HepG2 (cell line): ENCODE results near the gene DPY19L1. TPM values are rescaled to one million over a fixed set of nuclear protein-coding genes. Genes with fewer than 3 reads are reported as not detected.

Experiments
- ATAC-seq: fragments of 200-7000 bp; cut with Tn5 transposase; 3 replicates; pipeline ENCODE4 v1.9.1; 2020; ENCODE audit warnings: mild to moderate bottlenecking, moderate library complexity
- BruUV-seq: library from RNA; stranded (reverse); fragments of 400-500 nt; replicated peaks from 2 replicates; lab custom pipeline; 2021; lab: Mats Ljungman, UMichigan
- CTCF ChIA-PET: fragments of 300-600 bp; formaldehyde crosslinking; extraction: SDS; loops from one replicate; lab custom pipeline; 2021; ENCODE audit warnings: low total read pairs, inconsistent platforms, low intra/inter-chr PET ratio; lab: Yijun Ruan, JAX
- POLR2A ChIA-PET: fragments of 350-600 bp; sonication (Branson Sonifier 250); formaldehyde crosslinking; loops from one replicate; lab custom pipeline; 2020; ENCODE audit warnings: antibody characterized with exemption, inconsistent platforms; lab: Yijun Ruan, JAX
- DNase-seq: peaks from one replicate; pipeline ENCODE4 v3.0.0-alpha.2; 2015; ENCODE audit warnings: low spot score
- FAIRE-seq: peaks from 3 replicates; lab custom pipeline; 2011; peaks lifted over from hg19 to GRCh38; lab: Jason Lieb, UNC
- H2AFZ ChIP-seq: one replicate; pipeline ENCODE4 v1.6.1; 2011; ENCODE audit warnings: low read length, inconsistent platforms
- H3K27ac ChIP-seq: fragments of 300-600 bp; 3 replicates; pipeline ENCODE4 v1.8.0; 2011; ENCODE audit warnings: mixed run types, mild to moderate bottlenecking, mixed read lengths, low read length, inconsistent platforms; ENCODE audit not compliant: insufficient read depth; ENCODE audit errors: extremely low read length
- H3K27me3 ChIP-seq, 2 experiments: fragments of 200-600 bp in 1 of 2; 2 replicates in 1 of 2; 3 replicates in 1 of 2; pipeline versions ENCODE4 v1.6.0 to v1.8.0; 2011; ENCODE audit warnings: low read length in 2 of 2, mild to moderate bottlenecking in 2 of 2, moderate library complexity in 2 of 2, inconsistent platforms in 1 of 2; ENCODE audit not compliant: insufficient read depth in 2 of 2, control insufficient read depth in 1 of 2
- H3K36me3 ChIP-seq, 2 experiments: fragments of 200-600 bp in 1 of 2; replicated peaks in 1 of 2; 2 replicates in 1 of 2; 3 replicates in 1 of 2; pipeline versions ENCODE4 v1.5.1 to v1.8.0; 2011; ENCODE audit warnings: low read length in 2 of 2, inconsistent platforms in 1 of 2; ENCODE audit not compliant: insufficient read depth in 2 of 2, control insufficient read depth in 1 of 2
- H3K4me1 ChIP-seq: 2 replicates; pipeline ENCODE4 v1.5.1; 2012; ENCODE audit warnings: low read length, inconsistent platforms; ENCODE audit not compliant: insufficient read depth
- H3K4me2 ChIP-seq: 2 replicates; pipeline ENCODE4 v1.6.0; 2011; ENCODE audit warnings: low read depth, low read length, inconsistent platforms
- H3K4me3 ChIP-seq, 3 experiments: fragments of 200-600 bp in 1 of 3; sonication (generic), shearing (Covaris generic) in 1 of 3; replicated peaks in 1 of 3; 2 replicates each; pipeline ENCODE4 v1.5.1; 2011 to 2016; ENCODE audit warnings: low read length in 3 of 3, inconsistent platforms in 2 of 3, low read depth in 2 of 3, mild to moderate bottlenecking in 2 of 3, control low read depth in 1 of 3, mixed read lengths in 1 of 3; ENCODE audit not compliant: insufficient read depth in 1 of 3
- H3K79me2 ChIP-seq: one replicate; pipeline ENCODE4 v1.6.1; 2011; ENCODE audit warnings: low read length, inconsistent platforms; ENCODE audit not compliant: insufficient read depth
- H3K9ac ChIP-seq: 2 replicates; pipeline ENCODE4 v1.6.0; 2011; ENCODE audit warnings: mild to moderate bottlenecking, low read depth, low read length, inconsistent platforms; ENCODE audit not compliant: insufficient read depth
- H3K9me3 ChIP-seq: 2 replicates; pipeline ENCODE4 v1.5.1; 2012; ENCODE audit warnings: mild to moderate bottlenecking, low read length
- H4K20me1 ChIP-seq: 2 replicates; pipeline ENCODE4 v1.6.0; 2011; ENCODE audit warnings: inconsistent platforms, mild to moderate bottlenecking, low read length, moderate library complexity; ENCODE audit not compliant: insufficient read depth
- CBX1 ChIP-seq: IDR thresholded peaks from one replicate; pipeline ENCODE4 v1.6.1; 2016; ENCODE audit warnings: antibody characterized with exemption, low read depth
- EEA1 ChIP-seq: sonication (generic); formaldehyde crosslinking; IDR thresholded peaks from 2 replicates; pipeline ENCODE4 v1.5.1; 2020; ENCODE audit warnings: mild to moderate bottlenecking, missing genetic modification reagents, borderline replicate concordance
- KMT2A ChIP-seq: sonication (generic); formaldehyde crosslinking; IDR thresholded peaks from 2 replicates; pipeline ENCODE4 v1.4.0; 2020; ENCODE audit warnings: missing genetic modification reagents
- NFATC3 ChIP-seq: sonication (generic); formaldehyde crosslinking; IDR thresholded peaks from 2 replicates; pipeline ENCODE4 v1.5.1; 2020; ENCODE audit warnings: mild to moderate bottlenecking, missing genetic modification reagents
- NONO ChIP-seq, 2 experiments: fragments of 450-650 bp in 1 of 2; sonication (generic) in 1 of 2; formaldehyde crosslinking in 1 of 2; IDR thresholded peaks in 1 of 2; conservative IDR thresholded peaks in 1 of 2; 2 replicates each; pipeline versions ENCODE4 v1.6.1 to v1.8.0; 2017 to 2022; ENCODE audit warnings: mild to moderate bottlenecking in 1 of 2, missing genetic modification reagents in 1 of 2, moderate library complexity in 1 of 2
- ZNF615 ChIP-seq: sonication (generic); formaldehyde crosslinking; IDR thresholded peaks from 2 replicates; pipeline ENCODE4 v1.5.0; 2020; ENCODE audit warnings: mild to moderate bottlenecking, missing genetic modification reagents, borderline replicate concordance
- ZNF7 ChIP-seq: IDR thresholded peaks from 2 replicates; pipeline ENCODE4 v1.6.1; 2016; ENCODE audit warnings: missing biosample characterization, missing genetic modification reagents
- WGBS: methylation state at CpG from one replicate; pipeline ENCODE4 v1.1.6; 2017; ENCODE audit warnings: low lambda C conversion rate; 5-methylcytosine and 5-hydroxymethylcytosine counted together
- in situ Hi-C: cut with HindIII; loops from 2 replicates; pipeline ENCODE4 v1.10.0; 2017; ENCODE audit warnings: low pct_unique_long_range_greater_than_20kb; ENCODE audit not compliant: extremely low pct_ligation_motif_present
- intact Hi-C: fragments of 100-400 bp; cut with micrococcal nuclease; formaldehyde crosslinking; loops from one replicate; pipeline ENCODE4 v1.10.0; 2022; ENCODE audit not compliant: unreplicated experiment
- polyA plus RNA-seq, 8 experiments: library from polyadenylated mRNA; depleted of rRNA in 3 of 8; stranded (reverse) in 7 of 8; unstranded in 1 of 8; fragments of >200 nt; fragmentation: Illumina TruSeq in 4 of 8; extraction: Trizol in 4 of 8; gene quantifications; 2 replicates each; pipeline versions ENCODE4 v1.2.1 to v1.2.3, GENCODE V29; 2011 to 2016; ENCODE audit warnings: low read depth in 4 of 8, missing spikeins in 1 of 8, mixed read lengths in 1 of 8; ENCODE audit not compliant: insufficient read depth in 1 of 8
- total RNA-seq, 5 experiments: library from RNA; depleted of rRNA; stranded (reverse); fragments of >200 nt; fragmentation: Illumina TruSeq; extraction: Trizol; gene quantifications; 2 replicates each; pipeline ENCODE4 v1.2.3, GENCODE V29; 2016; ENCODE audit warnings: low read depth in 1 of 5
- TF ChIP-seq, protein P1 (sequence below): sonication (generic); formaldehyde crosslinking; IDR thresholded peaks from 2 replicates; pipeline ENCODE4 v1.8.0; 2022; ENCODE audit warnings: missing genetic modification reagents, mild to moderate bottlenecking, inconsistent platforms, borderline replicate concordance
- TF ChIP-seq, protein P2 (sequence below): IDR thresholded peaks from 2 replicates; pipeline ENCODE4 v1.6.1; 2018; ENCODE audit warnings: missing genetic modification reagents, mild to moderate bottlenecking, missing compliant biosample characterization

Gene DPY19L1
- total and polyA plus RNA-seq, 2 of the 13 experiments (the other 11 are each of a cell fraction or from before 2014, with no cell fraction given) = 18.9 to 32.6 TPM

DNA sequence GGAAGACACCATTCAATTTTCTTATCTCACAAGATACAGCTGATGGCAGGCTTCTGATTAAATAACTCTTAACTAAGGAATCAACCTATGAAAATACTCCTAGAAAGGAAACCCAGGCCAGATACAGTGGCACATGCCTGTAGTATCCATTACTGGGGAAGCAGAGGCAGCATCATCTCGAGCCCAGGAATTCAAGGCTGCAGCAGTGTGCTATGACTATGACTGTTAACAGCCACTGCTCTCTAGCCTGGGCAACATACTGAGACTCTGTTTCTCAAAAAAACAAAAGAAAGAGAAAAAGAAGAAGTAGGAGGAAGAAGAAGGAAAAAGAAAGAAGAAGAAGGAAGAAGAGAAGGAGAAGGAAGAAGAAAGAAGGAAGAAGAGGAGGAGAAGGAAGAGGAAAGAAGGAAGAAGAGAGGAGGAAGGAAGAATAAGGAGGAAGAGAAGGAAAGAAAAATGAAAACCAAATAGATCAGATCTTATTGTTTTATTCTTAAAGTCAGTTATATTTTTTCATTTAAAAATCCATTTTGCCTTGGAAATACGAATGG is 18.0 kb downstream of the DPY19L1 start:
- Histone ChIP-seq H3K27ac (no peak overlapping the region), H3K4me2 (no peak overlapping the region), H3K79me2 (peaks cover 14% of the 10 kb centered on the region), H3K4me1 (no peaks in the 10 kb centered on the region), H3K36me3 (peaks cover 2 to 13% of the 10 kb centered on the region in 2 experiments; a peak in 4 of 5 replicates), H3K9ac (no peak overlapping the region), H4K20me1 (0 out of 2 replicates have a peak, but pooled peaks cover 2% of the 10 kb centered on the region), H3K9me3 (no peaks in the 10 kb centered on the region), H3K27me3 (no peaks in the 10 kb centered on the region), H2AFZ (no peak overlapping the region), H3K4me3 (no peak overlapping the region)
- ATAC-seq (no peak), FAIRE-seq (no peak), DNase-seq (no peak)
- 96% methylated on average over 2 of the region's 2 CpGs for whole genome bisulfite sequencing
- intact Hi-C loops (no loop called here), in situ Hi-C loops (no loop called here)
- ChIA-PET POLR2A (no interaction called here), CTCF (no interaction called here)
- BruUV-seq = no TSS peak
- TF ChIP-seq NFATC3 (CRISPR knock-in tag) = no peak

DNA sequence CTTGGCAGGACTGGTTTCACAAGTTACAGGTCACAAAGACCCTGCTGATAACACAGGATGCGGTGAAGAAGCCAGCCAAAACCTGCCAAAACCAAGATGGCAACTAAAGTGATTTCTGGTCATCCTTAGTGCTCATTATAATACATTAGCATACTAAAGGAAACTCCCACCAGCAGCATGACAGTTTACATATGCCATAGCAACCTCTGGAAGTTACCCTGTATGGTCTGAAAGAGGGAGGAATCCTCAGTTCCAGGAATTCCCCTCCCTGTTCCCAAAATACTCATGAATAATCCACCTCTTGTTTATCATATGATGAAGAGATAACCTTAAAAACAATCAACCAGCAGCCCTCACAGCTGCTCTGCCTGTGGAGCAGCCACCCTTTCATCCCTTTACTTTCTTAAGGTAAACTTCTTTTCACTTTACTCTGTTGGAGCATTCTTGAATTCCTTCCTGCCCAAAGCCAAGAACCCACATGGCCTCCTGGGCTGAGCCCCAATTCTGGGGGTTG is 21.9 kb downstream of the DPY19L1 start:
- no peaks in the 10 kb centered on the region for H3K4me1 ChIP-seq
- POLR2A ChIA-PET = no interaction called here
- no peaks in the 10 kb centered on the region for H4K20me1 ChIP-seq
- no peak overlapping the region for H3K4me3 ChIP-seq
- H3K36me3 ChIP-seq = peaks cover 9 to 32% of the 10 kb centered on the region in 2 experiments; a peak in 4 of 5 replicates
- CTCF ChIA-PET = no interaction called here
- no peak for FAIRE-seq
- H3K9ac ChIP-seq = no peak overlapping the region
- H2AFZ ChIP-seq = no peak overlapping the region
- no peak overlapping the region for H3K27ac ChIP-seq
- no peaks in the 10 kb centered on the region for H3K79me2 ChIP-seq
- 100% methylated on average over 1 of the region's 1 CpG for WGBS
- no peaks in the 10 kb centered on the region for H3K9me3 ChIP-seq
- BruUV-seq = no TSS peak
- H3K4me2 ChIP-seq = no peak overlapping the region
- no peaks in the 10 kb centered on the region for H3K27me3 ChIP-seq
- in situ Hi-C loops = no loop called here
- ATAC-seq = no peak
- TF ChIP-seq, protein P1, sequence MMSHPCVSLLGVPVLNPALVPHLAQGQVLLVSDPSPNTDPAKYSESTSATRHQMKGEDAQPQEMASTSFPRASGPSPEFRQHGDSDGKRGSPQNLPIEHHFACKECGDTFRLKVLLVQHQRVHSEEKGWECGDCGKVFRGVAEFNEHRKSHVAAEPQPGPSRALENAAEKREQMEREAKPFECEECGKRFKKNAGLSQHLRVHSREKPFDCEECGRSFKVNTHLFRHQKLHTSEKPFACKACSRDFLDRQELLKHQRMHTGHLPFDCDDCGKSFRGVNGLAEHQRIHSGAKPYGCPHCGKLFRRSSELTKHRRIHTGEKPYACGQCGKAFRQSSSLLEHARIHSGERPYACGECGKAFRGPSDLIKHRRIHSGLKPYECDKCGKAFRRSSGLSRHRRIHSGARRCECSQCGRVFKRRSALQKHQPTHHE (CRISPR knock-in tag) = no peak
- TF ChIP-seq CBX1 (no peak), NONO (IDR thresholded peaks at IDR 0.05) (no peak), NONO (CRISPR knock-in tag; conservative IDR thresholded peaks at IDR 0.05) (no peak), EEA1 (CRISPR knock-in tag) (no peak), KMT2A (CRISPR knock-in tag) (no peak), ZNF7 (CRISPR knock-in tag) (no peak), ZNF615 (CRISPR knock-in tag) (no peak)
- TF ChIP-seq, protein P2, sequence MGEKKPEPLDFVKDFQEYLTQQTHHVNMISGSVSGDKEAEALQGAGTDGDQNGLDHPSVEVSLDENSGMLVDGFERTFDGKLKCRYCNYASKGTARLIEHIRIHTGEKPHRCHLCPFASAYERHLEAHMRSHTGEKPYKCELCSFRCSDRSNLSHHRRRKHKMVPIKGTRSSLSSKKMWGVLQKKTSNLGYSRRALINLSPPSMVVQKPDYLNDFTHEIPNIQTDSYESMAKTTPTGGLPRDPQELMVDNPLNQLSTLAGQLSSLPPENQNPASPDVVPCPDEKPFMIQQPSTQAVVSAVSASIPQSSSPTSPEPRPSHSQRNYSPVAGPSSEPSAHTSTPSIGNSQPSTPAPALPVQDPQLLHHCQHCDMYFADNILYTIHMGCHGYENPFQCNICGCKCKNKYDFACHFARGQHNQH (CRISPR knock-in tag) = no peak
- DNase-seq = no peak
- intact Hi-C loops = no loop called here
